PC-3 (cell line): ENCODE data around the gene MOB3A. TPM values are rescaled to one million over a fixed set of nuclear protein-coding genes. Genes with fewer than 3 reads are reported as not detected.

ENCODE experiments used
- ATAC-seq: fragments of 200-7000 bp; cut with Tn5 transposase; 2 replicates; pipeline ENCODE4 v1.9.1; 2020; ENCODE audit warnings: mild to moderate bottlenecking, moderate library complexity
- BruUV-seq: library from RNA; stranded (reverse); fragments of 400-500 nt; replicated peaks from 2 replicates; lab custom pipeline; 2021; lab: Mats Ljungman, UMichigan
- CTCF ChIA-PET: fragments of 300-600 bp; sonication (Branson Sonifier 250); formaldehyde crosslinking; loops from one replicate; lab custom pipeline; 2022; ENCODE audit warnings: antibody characterized with exemption; lab: Charles Lee
- POLR2A ChIA-PET: fragments of 300-600 bp; sonication (Branson Sonifier 250); formaldehyde crosslinking; loops from one replicate; lab custom pipeline; 2022; ENCODE audit warnings: antibody characterized with exemption; ENCODE audit not compliant: unreplicated experiment; lab: Charles Lee
- DNase-seq: peaks from one replicate; pipeline ENCODE4 v3.0.0-alpha.2; 2015
- H2AFZ ChIP-seq: fragments of 300-600 bp; sonication (generic); 2 replicates; pipeline ENCODE4 v1.6.0; 2016; ENCODE audit warnings: antibody characterized with exemption, low read length
- H3F3A ChIP-seq: fragments of 300-600 bp; sonication (generic); one replicate; pipeline ENCODE4 v1.6.0; 2017; ENCODE audit warnings: antibody characterized with exemption, low read length, control low read depth, mild to moderate bottlenecking; ENCODE audit not compliant: unreplicated experiment
- H3K27ac ChIP-seq: fragments of 300-600 bp; sonication (generic); 2 replicates; pipeline ENCODE4 v1.5.1; 2016; ENCODE audit warnings: mild to moderate bottlenecking, low read length
- H3K27me3 ChIP-seq: fragments of 300-600 bp; sonication (generic); 2 replicates; pipeline ENCODE4 v1.6.1; 2016; ENCODE audit warnings: low read length, mixed read lengths
- H3K36me3 ChIP-seq: fragments of 300-600 bp; sonication (generic); 2 replicates; pipeline ENCODE4 v1.6.1; 2016; ENCODE audit warnings: low read depth, mixed run types, low read length, mixed read lengths
- H3K4me1 ChIP-seq: fragments of 300-600 bp; sonication (generic); 2 replicates; pipeline ENCODE4 v1.5.1; 2016; ENCODE audit warnings: low read length; ENCODE audit not compliant: insufficient read depth
- H3K4me2 ChIP-seq: fragments of 300-600 bp; sonication (generic); 2 replicates; pipeline ENCODE4 v1.6.0; 2016; ENCODE audit warnings: low read length
- H3K4me3 ChIP-seq: fragments of 300-600 bp; sonication (generic); 2 replicates; pipeline ENCODE4 v1.5.1; 2016; ENCODE audit warnings: mild to moderate bottlenecking, low read length, mixed read lengths
- H3K79me2 ChIP-seq: fragments of 300-600 bp; sonication (generic); 2 replicates; pipeline ENCODE4 v1.6.1; 2017; ENCODE audit warnings: low read length, mixed read lengths
- H3K9ac ChIP-seq: fragments of 300-600 bp; sonication (generic); 2 replicates; pipeline ENCODE4 v1.6.0; 2016; ENCODE audit warnings: mild to moderate bottlenecking, low read length
- H3K9me2 ChIP-seq: fragments of 300-600 bp; sonication (generic); replicated peaks from 2 replicates; pipeline ENCODE4 v1.6.1; 2016; ENCODE audit warnings: mixed run types, low read length, mixed read lengths
- H3K9me3 ChIP-seq: fragments of 300-600 bp; sonication (generic); 2 replicates; pipeline ENCODE4 v1.6.1; 2016; ENCODE audit warnings: low read length, mixed read lengths
- H4K20me1 ChIP-seq: fragments of 300-600 bp; sonication (generic); 2 replicates; pipeline ENCODE4 v1.6.1; 2016; ENCODE audit warnings: low read length, mixed read lengths
- CTCF ChIP-seq: fragments of 300-600 bp; sonication (generic); conservative IDR thresholded peaks from 2 replicates; pipeline ENCODE4 v1.5.1; 2017; ENCODE audit warnings: antibody characterized with exemption, low read depth, mild to moderate bottlenecking, low read length
- EZH2 ChIP-seq: fragments of 300-600 bp; sonication (generic); IDR thresholded peaks from one replicate; pipeline ENCODE4 v1.6.1; 2017; ENCODE audit warnings: antibody characterized with exemption, mild to moderate bottlenecking, low read length; ENCODE audit not compliant: unreplicated experiment
- EZH2phosphoT487 ChIP-seq: fragments of 300-600 bp; sonication (generic); IDR thresholded peaks from 2 replicates; pipeline ENCODE4 v1.6.1; 2018; ENCODE audit warnings: mild to moderate bottlenecking, antibody characterized with exemption, low read length, borderline replicate concordance
- intact Hi-C: fragments of 100-400 bp; cut with micrococcal nuclease; formaldehyde crosslinking; loops from 2 replicates; pipeline ENCODE4 v1.9.0; 2023
- total RNA-seq: library from RNA; depleted of rRNA; stranded (reverse); fragments of >200 nt; gene quantifications from 2 replicates; pipeline ENCODE4 v1.2.3, GENCODE V29; 2014

The MOB3A gene
- total RNA-seq, 1 experiment from 2014 or later = 15.1 TPM

DNA sequence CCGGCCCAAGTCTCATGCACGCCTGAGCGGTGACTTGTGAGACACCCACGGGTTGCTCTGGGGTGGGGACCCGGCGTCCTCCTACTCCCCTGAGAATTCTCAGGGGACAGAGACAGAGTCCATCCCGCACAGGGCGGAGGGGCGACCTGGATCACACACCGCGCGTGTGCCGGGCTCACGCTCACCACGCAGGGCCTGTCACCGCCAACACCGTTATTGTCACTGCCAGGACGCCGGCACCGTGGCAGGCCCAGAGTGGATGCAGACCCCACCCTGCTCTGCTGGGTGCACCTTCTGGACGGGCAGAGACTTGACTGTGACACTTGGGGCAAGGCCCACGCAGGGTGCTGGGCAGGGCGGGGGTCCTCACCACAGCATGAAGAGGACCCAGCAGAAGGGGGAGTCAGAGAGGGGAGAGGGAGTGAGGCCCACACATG, 16.2 kb downstream of the MOB3A start:
- ATAC-seq (no peak), DNase-seq (no peak)
- no peaks in the 10 kb centered on the region for H3K36me3 ChIP-seq
- intact Hi-C loops = no loop called here
- TF ChIP-seq EZH2phosphoT487 = no peak
- TF ChIP-seq CTCF = no peak
- no peak for TF ChIP-seq EZH2
- 0 out of 2 replicates have a peak, but pooled peaks cover under 1% of the 10 kb centered on the region for H3K4me1 ChIP-seq
- H3K9me3 ChIP-seq = no peaks in the 10 kb centered on the region
- H4K20me1 ChIP-seq = no peaks in the 10 kb centered on the region
- no peak overlapping the region for H3K27ac ChIP-seq
- H3K9ac ChIP-seq = no peak overlapping the region
- POLR2A ChIA-PET = no interaction called here
- H3K79me2 ChIP-seq = no peaks in the 10 kb centered on the region
- BruUV-seq = no TSS peak
- H3K9me2 ChIP-seq = no peaks in the 10 kb centered on the region
- no peaks in the 10 kb centered on the region for H3F3A ChIP-seq
- no peak overlapping the region for H3K4me2 ChIP-seq
- H3K27me3 ChIP-seq = no peaks in the 10 kb centered on the region
- no peak overlapping the region for H2AFZ ChIP-seq
- H3K4me3 ChIP-seq = no peak overlapping the region
- CTCF ChIA-PET = no interaction called here

DNA sequence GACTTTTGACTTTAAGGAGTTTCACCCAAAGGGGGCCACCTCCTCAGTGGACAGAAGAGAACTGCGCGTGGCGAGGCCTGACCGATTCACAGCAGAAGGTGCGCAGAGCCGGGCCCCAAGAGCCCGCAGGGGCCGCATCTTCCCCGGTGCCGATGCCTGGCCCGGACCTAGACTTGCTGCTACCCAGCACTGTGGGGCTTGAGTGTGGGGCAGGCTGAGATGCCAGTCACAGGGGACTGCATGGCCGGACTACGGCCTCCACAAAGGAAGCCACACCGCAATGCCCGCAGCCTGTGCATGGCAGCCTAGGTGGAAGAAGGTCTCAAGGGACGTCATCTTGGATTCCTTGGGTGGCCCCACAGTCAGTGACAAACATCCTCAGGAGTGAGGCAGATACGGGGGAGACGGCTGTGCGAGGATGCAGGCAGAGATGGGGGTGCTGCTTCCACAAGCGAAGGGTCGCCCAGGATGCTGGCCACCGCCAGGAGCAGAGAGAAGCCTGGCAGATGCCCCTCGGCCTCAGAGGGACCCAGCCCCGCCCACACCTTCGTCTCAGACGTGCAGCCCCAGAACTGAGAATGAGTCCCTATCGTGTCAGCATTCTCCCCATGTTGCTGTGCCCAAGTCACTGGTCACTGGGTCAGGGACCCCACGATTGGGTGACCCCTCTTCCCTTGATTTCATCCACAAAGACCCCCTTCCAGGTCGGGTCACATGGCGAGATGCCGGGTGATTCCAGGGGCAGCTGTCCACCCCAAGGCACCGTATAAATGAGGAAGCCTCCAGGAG, 16.9 kb downstream of the MOB3A start:
- DNase-seq (no peak), ATAC-seq (no peak)
- POLR2A ChIA-PET = no interaction called here
- no peak overlapping the region for H3K9ac ChIP-seq
- H3K4me2 ChIP-seq = no peak overlapping the region
- no peaks in the 10 kb centered on the region for H3K9me3 ChIP-seq
- no peak overlapping the region for H2AFZ ChIP-seq
- no peaks in the 10 kb centered on the region for H3F3A ChIP-seq
- H3K27ac ChIP-seq = no peak overlapping the region
- no TSS peak for BruUV-seq
- no peaks in the 10 kb centered on the region for H3K4me1 ChIP-seq
- H4K20me1 ChIP-seq = no peaks in the 10 kb centered on the region
- H3K27me3 ChIP-seq = no peaks in the 10 kb centered on the region
- no peak for TF ChIP-seq EZH2
- no peak for TF ChIP-seq EZH2phosphoT487
- no peak for TF ChIP-seq CTCF
- intact Hi-C loops = no loop called here
- H3K36me3 ChIP-seq = no peaks in the 10 kb centered on the region
- no peak overlapping the region for H3K4me3 ChIP-seq
- CTCF ChIA-PET = no interaction called here
- H3K79me2 ChIP-seq = no peaks in the 10 kb centered on the region
- no peaks in the 10 kb centered on the region for H3K9me2 ChIP-seq
